HG03045 (cell line): Measurements from ENCODE around the gene EQTN.
"Not testable (repeated sequence)": the region's sequence is repeated elsewhere in the genome, so short reads cannot be mapped to it uniquely, and the experiment has no call there.

Experiments
- ATAC-seq: cut with Tn5 transposase; IDR thresholded peaks from one replicate; pipeline ENCODE4 v1.9.1; 2021; ENCODE audit warnings: mild to moderate bottlenecking, moderate library complexity; ENCODE audit not compliant: unreplicated experiment

Gene EQTN

GRCh38 chr9:27303219-27303618 is 6.3 kb upstream of the EQTN start:
- no peak for ATAC-seq

GRCh38 chr9:27293996-27294395 is 3.0 kb downstream of the EQTN start:
- no peak for ATAC-seq

- ATAC-seq = no peak
Measured at GRCh38 chr9:27292659-27293405, 4.1 kb downstream of the EQTN start.

GRCh38 chr9:27291292-27291691 is 5.7 kb downstream of the EQTN start:
- no peak for ATAC-seq

GRCh38 chr9:27282269-27282668 is 14.7 kb downstream of the EQTN start:
- no peak for ATAC-seq

- no peak for ATAC-seq
Measured at GRCh38 chr9:27280860-27281259, 16.1 kb downstream of the EQTN start.

- ATAC-seq = no peak
Measured at GRCh38 chr9:27280249-27280648, 16.7 kb downstream of the EQTN start.

- ATAC-seq = no peak
Measured at GRCh38 chr9:27279611-27280010, 17.3 kb downstream of the EQTN start.

- ATAC-seq = no peak
Measured at GRCh38 chr9:27278374-27278773, 18.6 kb downstream of the EQTN start.

GRCh38 chr9:27276193-27277030 is 20.5 kb downstream of the EQTN start:
- ATAC-seq = no peak

- ATAC-seq = no peak
Measured at GRCh38 chr9:27273186-27273585, 23.8 kb downstream of the EQTN start.

- ATAC-seq = no peak
Measured at GRCh38 chr9:27272103-27272502, 24.8 kb downstream of the EQTN start.

GRCh38 chr9:27261517-27262211 is 35.3 kb downstream of the EQTN start:
- no peak for ATAC-seq

- ATAC-seq = no peak
Measured at GRCh38 chr9:27260789-27261516, 36.0 kb downstream of the EQTN start.

- ATAC-seq = no peak
Measured at GRCh38 chr9:27258662-27259061, 38.3 kb downstream of the EQTN start.

GRCh38 chr9:27248702-27249101 is 48.2 kb downstream of the EQTN start:
- ATAC-seq = no peak

GRCh38 chr9:27247756-27248155 is 49.2 kb downstream of the EQTN start:
- ATAC-seq = peak; percentile 57

GRCh38 chr9:27239648-27240047 is 57.3 kb downstream of the EQTN start:
- ATAC-seq = not testable (repeated sequence)
